ENCODE measurements around the gene PITX1.
"Not testable (repeated sequence)": the region's sequence is repeated elsewhere in the genome, so short reads cannot be mapped to it uniquely, and the experiment has no call there.

The PITX1 gene

DNA sequence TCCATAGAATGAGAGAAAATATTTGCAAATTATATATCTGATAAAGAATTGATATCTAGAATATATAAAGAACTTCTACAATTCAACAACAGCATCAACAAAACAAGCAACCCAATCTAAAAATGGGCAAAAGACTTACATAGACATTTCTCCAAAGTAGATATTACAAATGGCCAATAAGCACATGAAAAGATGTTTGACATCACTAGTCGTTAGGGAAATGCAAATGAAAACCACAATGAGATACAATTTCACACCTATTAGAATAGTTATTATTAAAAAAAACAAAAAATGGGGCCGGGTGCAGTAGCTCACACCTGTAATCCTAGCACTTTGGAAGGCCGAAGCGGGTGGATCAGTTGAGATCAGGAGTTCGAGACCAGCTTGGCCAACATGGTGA is 41.9 kb downstream of the PITX1 start:
- no peak for DNase-seq (ENCODE audit: extremely low spot score, insufficient read length, low read depth)
- no peak for FAIRE-seq

DNA sequence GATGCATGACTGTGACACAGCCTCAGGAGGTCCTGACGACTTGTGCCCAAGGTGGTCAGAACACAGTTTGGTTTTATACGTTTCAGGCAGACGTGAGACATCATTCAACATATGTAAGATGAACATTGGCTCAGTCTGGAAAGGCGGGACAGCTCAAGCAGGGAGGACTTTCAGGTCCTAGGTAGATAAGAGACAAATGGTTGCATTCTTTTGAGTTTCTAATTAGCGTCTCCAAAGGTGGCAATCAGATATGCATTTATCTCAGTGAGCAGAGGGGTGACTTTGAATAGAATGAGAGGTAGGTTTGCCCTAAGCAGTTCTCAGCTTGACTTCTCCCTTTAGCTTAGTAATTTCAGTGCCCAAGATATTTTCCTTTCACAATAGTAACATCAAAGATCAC is 43.8 kb downstream of the PITX1 start:
- DNase-seq (ENCODE audit: extremely low spot score, insufficient read length, low read depth); FAIRE-seq: not testable (repeated sequence)

DNA sequence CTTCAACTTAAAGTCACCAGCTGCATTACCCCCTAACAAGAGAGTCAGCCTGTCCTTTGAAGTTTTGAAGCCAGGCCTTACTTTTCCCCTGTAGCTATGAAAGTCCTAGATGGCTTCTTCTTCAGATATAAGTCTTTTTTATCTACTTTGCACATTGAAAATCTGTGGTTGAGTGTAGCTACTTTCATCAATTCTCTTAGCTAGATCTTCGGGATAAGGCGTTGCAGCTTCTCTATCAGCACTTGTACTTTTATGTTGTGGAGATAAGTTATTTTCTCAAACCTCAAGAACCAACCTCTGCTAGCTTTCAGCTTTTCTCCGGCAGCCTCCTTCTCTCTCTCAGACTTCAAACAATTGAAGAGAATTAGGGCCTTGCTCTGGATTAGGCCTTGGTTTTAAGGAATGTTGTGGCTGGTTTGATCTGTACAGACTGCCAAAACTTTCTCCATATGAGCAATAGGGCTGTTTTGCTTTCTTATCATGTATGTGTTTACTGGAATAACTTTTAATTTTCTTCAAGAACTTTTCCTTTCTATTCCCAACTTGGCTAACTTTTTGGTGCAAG is 44.7 kb downstream of the PITX1 start:
- DNase-seq (ENCODE audit: extremely low spot score, insufficient read length, low read depth) (no peak), FAIRE-seq (no peak)

DNA sequence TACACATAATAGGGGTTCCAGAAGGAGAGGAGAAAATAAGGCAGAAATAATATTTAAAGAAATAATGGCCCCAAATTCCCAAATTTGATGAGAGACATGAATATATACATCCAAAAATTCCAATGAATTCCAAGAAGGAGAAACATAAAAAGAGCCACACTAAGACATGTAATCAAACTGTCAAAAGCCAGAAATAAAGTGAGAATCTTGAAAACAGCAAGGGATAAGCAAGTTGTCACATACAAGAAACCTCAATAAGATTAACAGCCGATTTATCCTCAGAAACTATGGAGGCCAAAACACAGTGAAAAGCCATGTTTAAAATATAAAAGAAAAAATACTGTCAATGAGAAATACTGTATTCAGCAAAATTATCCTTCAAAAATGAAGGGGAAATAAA is 51.8 kb downstream of the PITX1 start:
- no peak for FAIRE-seq
- DNase-seq (ENCODE audit: extremely low spot score, insufficient read length, low read depth): no peak

DNA sequence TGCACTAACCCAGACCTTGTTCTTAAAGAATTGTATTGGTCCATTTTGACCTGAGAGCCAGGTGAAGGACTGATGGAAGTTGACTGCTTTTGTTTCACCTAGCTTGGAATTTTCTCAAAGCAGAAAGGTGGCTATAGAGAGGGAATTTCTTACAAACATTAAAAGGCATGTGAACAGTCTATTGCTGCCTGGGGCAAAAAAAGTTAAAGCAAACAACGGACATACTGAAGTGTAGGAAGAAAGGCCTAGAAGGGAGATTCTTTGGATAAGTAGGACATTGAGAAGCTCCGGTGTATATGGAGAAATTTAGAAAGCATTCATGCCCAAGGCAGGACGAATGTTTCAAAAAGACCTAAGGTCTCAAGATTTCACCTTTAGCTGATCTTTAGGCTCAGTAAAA is 54.6 kb downstream of the PITX1 start:
- DNase-seq (ENCODE audit: extremely low spot score, insufficient read length, low read depth) (no peak), FAIRE-seq (no peak)

Measured in GM18507 (cell line).